Activated naive CD8-positive, alpha-beta T cell treated with anti-CD3 and anti-CD28 coated beads, Interleukin-2, amount 50 U/mL, for 24 hours (primary cell): Measurements from ENCODE around the gene ZCCHC17.

Experiments used
- ATAC-seq: fragments of 150-1000 bp; cut with Tn5 transposase; one replicate; pipeline ENCODE4 v1.10.0; 2021
- DNase-seq: peaks from one replicate; pipeline ENCODE4 v3.0.0; 2021
- H3K27ac Mint-ChIP-seq: one replicate; pipeline ENCODE4 v1.8.0; 2021; ENCODE audit warnings: mild to moderate bottlenecking, mixed read lengths
- H3K27me3 Mint-ChIP-seq: one replicate; pipeline ENCODE4 v1.8.0; 2021; ENCODE audit warnings: mixed read lengths
- H3K36me3 Mint-ChIP-seq: one replicate; pipeline ENCODE4 v1.8.0; 2021; ENCODE audit warnings: low read depth, mixed read lengths
- H3K4me1 Mint-ChIP-seq: one replicate; pipeline ENCODE4 v1.8.0; 2021; ENCODE audit warnings: mixed read lengths
- H3K4me3 Mint-ChIP-seq: one replicate; pipeline ENCODE4 v1.8.0; 2021; ENCODE audit warnings: mild to moderate bottlenecking, moderate library complexity, mixed read lengths
- H3K9me3 Mint-ChIP-seq: one replicate; pipeline ENCODE4 v1.8.0; 2021; ENCODE audit warnings: mixed read lengths

ZCCHC17 gene

GRCh38 chr1:31327381-31327780 is 30.5 kb downstream of the ZCCHC17 start:
- no peak for DNase-seq
- Mint-ChIP-seq H3K4me3 (no peak overlapping the region), H3K27me3 (no peaks in the 10 kb centered on the region), H3K36me3 (peaks cover 5% of the 10 kb centered on the region), H3K4me1 (no peaks in the 10 kb centered on the region), H3K27ac (no peak overlapping the region), H3K9me3 (no peaks in the 10 kb centered on the region)
- ATAC-seq: no peak

GRCh38 chr1:31335007-31335406 is 38.2 kb downstream of the ZCCHC17 start:
- Mint-ChIP-seq H3K27ac (no peak overlapping the region), H3K27me3 (no peaks in the 10 kb centered on the region), H3K9me3 (no peaks in the 10 kb centered on the region), H3K4me3 (no peak overlapping the region), H3K4me1 (no peaks in the 10 kb centered on the region), H3K36me3 (peaks cover 9% of the 10 kb centered on the region)
- DNase-seq (no peak), ATAC-seq (no peak)

GRCh38 chr1:31336687-31337467 is 40.0 kb downstream of the ZCCHC17 start:
- Mint-ChIP-seq H3K27me3 (no peaks in the 10 kb centered on the region), H3K4me1 (no peaks in the 10 kb centered on the region), H3K9me3 (no peaks in the 10 kb centered on the region), H3K36me3 (peaks cover 10% of the 10 kb centered on the region), H3K27ac (no peak overlapping the region), H3K4me3 (no peak overlapping the region)
- ATAC-seq (no peak), DNase-seq (no peak)

- no peaks in the 10 kb centered on the region for H3K27me3 Mint-ChIP-seq
- ATAC-seq (no peak), DNase-seq (no peak)
- H3K27ac Mint-ChIP-seq: no peak overlapping the region
- H3K9me3 Mint-ChIP-seq: no peaks in the 10 kb centered on the region
- peaks cover 9% of the 10 kb centered on the region for H3K36me3 Mint-ChIP-seq
- H3K4me3 Mint-ChIP-seq: no peak overlapping the region
- H3K4me1 Mint-ChIP-seq: no peaks in the 10 kb centered on the region
These were observed 47.7 kb downstream of the ZCCHC17 start for GRCh38 chr1:31344503-31344902.

GRCh38 chr1:31345635-31346034 is 48.8 kb downstream of the ZCCHC17 start:
- no peaks in the 10 kb centered on the region for H3K27me3 Mint-ChIP-seq
- H3K27ac Mint-ChIP-seq: no peak overlapping the region
- H3K4me3 Mint-ChIP-seq: no peak overlapping the region
- H3K9me3 Mint-ChIP-seq: no peaks in the 10 kb centered on the region
- H3K36me3 Mint-ChIP-seq: peaks cover 4% of the 10 kb centered on the region
- H3K4me1 Mint-ChIP-seq: no peaks in the 10 kb centered on the region
- no peak for ATAC-seq
- DNase-seq: no peak

DNA sequence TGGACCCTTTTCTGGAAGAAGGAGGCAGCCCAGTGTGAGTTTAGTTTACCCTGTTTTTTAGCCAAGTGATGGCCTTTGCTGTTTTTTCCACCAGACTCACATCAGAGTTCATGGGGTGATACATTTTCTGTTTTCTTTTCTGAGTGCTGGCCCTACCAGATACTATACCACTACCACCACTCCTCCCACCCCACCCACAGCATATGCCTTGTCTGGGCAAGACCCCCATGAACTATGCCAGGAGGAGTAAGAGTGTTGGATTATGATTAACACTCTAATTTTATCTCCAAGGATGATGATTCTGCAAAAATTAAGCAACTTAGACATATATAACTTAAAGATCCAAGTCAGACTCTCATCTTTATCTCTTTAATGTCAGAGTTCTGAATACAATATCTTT is 50.0 kb downstream of the ZCCHC17 start:
- H3K27me3 Mint-ChIP-seq: no peaks in the 10 kb centered on the region
- no peaks in the 10 kb centered on the region for H3K4me1 Mint-ChIP-seq
- H3K4me3 Mint-ChIP-seq: no peak overlapping the region
- H3K9me3 Mint-ChIP-seq: no peaks in the 10 kb centered on the region
- H3K27ac Mint-ChIP-seq: no peak overlapping the region
- DNase-seq (no peak), ATAC-seq (no peak)
- peaks cover 11% of the 10 kb centered on the region for H3K36me3 Mint-ChIP-seq

GRCh38 chr1:31348449-31348848 is 51.6 kb downstream of the ZCCHC17 start:
- Mint-ChIP-seq H3K27ac (no peak overlapping the region), H3K4me1 (no peaks in the 10 kb centered on the region), H3K9me3 (no peaks in the 10 kb centered on the region), H3K27me3 (no peaks in the 10 kb centered on the region), H3K36me3 (peaks cover 16% of the 10 kb centered on the region), H3K4me3 (no peak overlapping the region)
- DNase-seq (no peak), ATAC-seq (no peak)

- Mint-ChIP-seq H3K4me3 (no peak overlapping the region), H3K36me3 (peaks cover 26% of the 10 kb centered on the region), H3K4me1 (no peaks in the 10 kb centered on the region), H3K27me3 (no peaks in the 10 kb centered on the region), H3K27ac (no peak overlapping the region), H3K9me3 (no peaks in the 10 kb centered on the region)
- no peak for DNase-seq
- ATAC-seq: no peak
These were observed 57.5 kb downstream of the ZCCHC17 start for GRCh38 chr1:31354283-31354682.

DNA sequence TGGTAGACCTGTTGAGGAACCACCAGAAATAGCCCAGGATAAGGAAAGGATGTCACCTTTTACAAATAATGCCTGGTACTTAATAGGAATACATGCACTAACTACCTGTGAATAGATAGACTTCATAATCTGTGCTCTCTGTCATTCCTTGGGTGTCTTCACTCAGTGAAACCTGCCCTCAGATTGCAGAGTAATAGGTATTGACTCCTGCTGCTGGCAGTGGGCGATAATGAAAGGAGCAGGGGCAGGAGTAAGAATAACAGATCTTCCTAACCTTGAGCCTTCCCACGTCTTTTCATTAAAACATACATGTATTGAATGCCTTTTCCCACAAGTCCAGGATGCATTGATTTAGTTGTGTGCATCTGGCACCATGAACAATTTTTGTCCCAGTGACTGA is 59.6 kb downstream of the ZCCHC17 start:
- H3K4me3 Mint-ChIP-seq: no peak overlapping the region
- peaks cover 18% of the 10 kb centered on the region for H3K36me3 Mint-ChIP-seq
- no peak for DNase-seq
- no peaks in the 10 kb centered on the region for H3K9me3 Mint-ChIP-seq
- no peaks in the 10 kb centered on the region for H3K4me1 Mint-ChIP-seq
- no peak for ATAC-seq
- no peaks in the 10 kb centered on the region for H3K27me3 Mint-ChIP-seq
- H3K27ac Mint-ChIP-seq: no peak overlapping the region

- no peaks in the 10 kb centered on the region for H3K9me3 Mint-ChIP-seq
- H3K36me3 Mint-ChIP-seq: peaks cover 19% of the 10 kb centered on the region
- no peaks in the 10 kb centered on the region for H3K4me1 Mint-ChIP-seq
- no peak overlapping the region for H3K27ac Mint-ChIP-seq
- no peak for ATAC-seq
- no peak for DNase-seq
- no peaks in the 10 kb centered on the region for H3K27me3 Mint-ChIP-seq
- H3K4me3 Mint-ChIP-seq: no peak overlapping the region
These were observed 64.8 kb downstream of the ZCCHC17 start for GRCh38 chr1:31361607-31362006.

DNA sequence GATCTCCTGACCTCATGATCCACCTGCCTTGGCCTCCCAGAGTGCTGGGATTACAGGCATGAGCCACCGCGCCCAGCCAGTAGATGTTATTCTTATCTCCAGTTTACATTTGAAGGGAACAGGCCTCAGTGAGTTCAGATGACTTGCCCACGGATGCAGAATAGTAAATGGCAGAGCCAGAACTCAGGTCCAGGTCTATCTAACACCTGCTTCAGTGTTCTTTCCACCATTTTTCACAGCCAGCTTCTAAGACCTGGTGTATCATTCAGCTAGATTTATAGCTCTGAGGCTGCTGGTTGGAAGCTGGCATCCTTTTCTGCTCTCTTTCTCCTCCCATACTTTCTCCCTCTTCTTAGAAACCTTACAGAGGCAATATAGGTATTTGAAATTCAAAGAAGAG is 65.2 kb downstream of the ZCCHC17 start:
- Mint-ChIP-seq H3K36me3 (peaks cover 19% of the 10 kb centered on the region), H3K27me3 (no peaks in the 10 kb centered on the region), H3K4me1 (no peaks in the 10 kb centered on the region), H3K27ac (no peak overlapping the region), H3K4me3 (no peak overlapping the region), H3K9me3 (no peaks in the 10 kb centered on the region)
- DNase-seq (no peak), ATAC-seq (no peak)

DNA sequence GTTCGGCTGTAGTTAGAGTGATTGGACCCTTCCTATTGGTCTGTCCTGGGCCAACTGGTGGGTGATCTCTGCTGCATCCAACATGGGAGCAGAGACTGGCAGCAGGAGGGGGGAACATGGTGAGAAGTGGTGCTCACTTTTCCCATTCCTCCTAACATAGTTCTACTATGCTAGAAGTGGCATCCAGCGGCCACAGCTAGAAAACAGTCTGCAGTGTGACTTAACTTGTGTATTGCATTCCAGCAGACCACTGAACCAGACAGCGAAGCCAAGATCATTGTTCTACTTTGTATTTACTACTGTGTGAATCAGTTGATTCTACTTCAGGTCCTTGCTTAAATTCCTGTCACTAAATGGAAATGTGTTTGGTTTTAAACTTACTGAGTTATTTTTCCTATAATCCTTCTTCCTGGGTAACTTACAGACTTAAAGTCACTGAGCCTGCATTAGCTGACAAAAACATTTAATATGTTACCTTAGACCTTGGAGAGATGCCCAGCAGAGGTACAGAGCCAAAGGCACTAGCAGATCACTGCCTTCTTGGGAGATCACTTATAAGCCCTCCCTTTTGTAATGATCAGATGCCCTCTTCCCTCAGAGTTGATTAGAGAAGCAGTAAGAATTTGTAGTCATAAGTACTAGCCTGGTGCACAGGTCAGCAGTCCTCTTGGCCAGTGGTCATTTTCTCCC is 67.9 kb downstream of the ZCCHC17 start:
- DNase-seq: no peak
- no peak overlapping the region for H3K4me3 Mint-ChIP-seq
- H3K36me3 Mint-ChIP-seq: peaks cover 10% of the 10 kb centered on the region
- no peak for ATAC-seq
- H3K9me3 Mint-ChIP-seq: no peaks in the 10 kb centered on the region
- no peak overlapping the region for H3K27ac Mint-ChIP-seq
- no peaks in the 10 kb centered on the region for H3K4me1 Mint-ChIP-seq
- H3K27me3 Mint-ChIP-seq: no peaks in the 10 kb centered on the region

- Mint-ChIP-seq H3K27ac (no peak overlapping the region), H3K9me3 (no peaks in the 10 kb centered on the region), H3K27me3 (no peaks in the 10 kb centered on the region), H3K4me3 (no peak overlapping the region), H3K4me1 (no peaks in the 10 kb centered on the region), H3K36me3 (peaks cover 10% of the 10 kb centered on the region)
- DNase-seq: no peak
- ATAC-seq: no peak
These were observed 70.0 kb downstream of the ZCCHC17 start for GRCh38 chr1:31366796-31367195.

- Mint-ChIP-seq H3K9me3 (no peaks in the 10 kb centered on the region), H3K27me3 (no peaks in the 10 kb centered on the region), H3K4me1 (peaks cover 9% of the 10 kb centered on the region), H3K4me3 (no peak overlapping the region), H3K27ac (no peak overlapping the region), H3K36me3 (peaks cover 9% of the 10 kb centered on the region)
- no peak for DNase-seq
- no peak for ATAC-seq
These were observed 71.8 kb downstream of the ZCCHC17 start for GRCh38 chr1:31368611-31369107.

GRCh38 chr1:31370021-31370420 is 73.2 kb downstream of the ZCCHC17 start:
- Mint-ChIP-seq H3K36me3 (peaks cover 4% of the 10 kb centered on the region), H3K27me3 (no peaks in the 10 kb centered on the region), H3K9me3 (no peaks in the 10 kb centered on the region), H3K27ac (no peak overlapping the region), H3K4me1 (peaks cover 11% of the 10 kb centered on the region), H3K4me3 (no peak overlapping the region)
- DNase-seq: no peak
- no peak for ATAC-seq
